Kidney (tissue), 14 donors: ENCODE data around the gene BHMT. TPM values are rescaled to one million over a fixed set of nuclear protein-coding genes. Genes with fewer than 3 reads are reported as not detected.

ENCODE experiments used
- DNase-seq, 5 donors: peaks; one replicate each; pipeline ENCODE4 v3.0.0-alpha.2; 2013 to 2020
- FAIRE-seq: peaks from 2 replicates; lab custom pipeline; 2012; peaks lifted over from hg19 to GRCh38; lab: Jason Lieb, UNC
- H3K27ac ChIP-seq, 2 donors: one replicate each; pipeline ENCODE4 v1.7.0; 2013; ENCODE audit warnings: low read depth in 2 of 2, low read length in 2 of 2, inconsistent platforms in 1 of 2
- H3K27me3 ChIP-seq: one replicate; pipeline ENCODE4 v1.7.1; 2013; ENCODE audit warnings: low read length, inconsistent platforms; ENCODE audit not compliant: control insufficient read depth, insufficient read depth
- H3K36me3 ChIP-seq, 3 donors: one replicate each; pipeline versions ENCODE4 v1.7.0 to v1.7.1; 2013; ENCODE audit warnings: low read length in 3 of 3, control low read depth in 1 of 3, inconsistent platforms in 1 of 3; ENCODE audit not compliant: insufficient read depth in 3 of 3, control insufficient read depth in 2 of 3
- H3K4me1 ChIP-seq, 3 donors: one replicate each; pipeline versions ENCODE4 v1.7.0 to v1.7.1; 2013; ENCODE audit warnings: low read length in 3 of 3, inconsistent platforms in 1 of 3, low read depth in 1 of 3; ENCODE audit not compliant: control insufficient read depth in 2 of 3, insufficient read depth in 2 of 3
- H3K4me3 ChIP-seq, 3 donors: one replicate each; pipeline versions ENCODE4 v1.7.0 to v1.8.1; 2013; ENCODE audit warnings: low read length in 3 of 3, control low read depth in 1 of 3, inconsistent platforms in 1 of 3
- H3K9ac ChIP-seq, 3 donors: one replicate each; pipeline versions ENCODE4 v1.7.0 to v1.7.1; 2013; ENCODE audit warnings: low read length in 3 of 3, control low read depth in 1 of 3, inconsistent platforms in 1 of 3
- H3K9me3 ChIP-seq, 3 donors: one replicate each; pipeline versions ENCODE4 v1.7.0 to v1.7.1; 2013; ENCODE audit warnings: low read length in 3 of 3, control low read depth in 1 of 3, inconsistent platforms in 1 of 3; ENCODE audit not compliant: control insufficient read depth in 2 of 3, insufficient read depth in 1 of 3
- CTCF ChIP-seq: IDR thresholded peaks from 3 replicates; pipeline ENCODE4 v1.5.1; 2012; ENCODE audit warnings: mild to moderate bottlenecking, moderate library complexity, borderline replicate concordance; ENCODE audit not compliant: insufficient read depth; ENCODE audit errors: extremely low read depth
- intact Hi-C: fragments of 100-400 bp; cut with DNase I; formaldehyde crosslinking; loops from one replicate; pipeline ENCODE4 v1.11.1; 2022
- polyA plus RNA-seq: library from polyadenylated mRNA; stranded (reverse); fragments of 350-450 nt; fragmentation: Illumina TruSeq; extraction: RNeasy Lipid Tissue Mini Kit (QIAGEN cat#74804); gene quantifications from one replicate; pipeline ENCODE4 v1.2.3, GENCODE V29; 2014; ENCODE audit warnings: low read depth, low replicate concordance; ENCODE audit not compliant: insufficient read depth
- total RNA-seq: library from RNA; stranded (reverse); fragmentation: NEBNext Ultra II Directional; extraction: Animal tissue kit (Norgen Biotek cat#: 25700); gene quantifications from one replicate; pipeline ENCODE4 v1.2.1, GENCODE V29; 2021
- donor health status: control.
- donor health status: control.
- donor health status: control.
- donor health status: control.
- donor health status: control.
- donor health status: DM: yes; HTN: yes; CAD: no.
- donor health status: Normal renal cell carcinoma (clear cell type).

The BHMT gene
- total and polyA plus RNA-seq, 2 donors from 2014 or later: 30.7 to 270 TPM

GRCh38 chr5:79080804-79081203, 30.8 kb upstream of the BHMT start:
- peaks cover 0 to 19% (median 2%) of the 10 kb centered on the region in 3 donors for H3K36me3 ChIP-seq
- intact Hi-C loops: no loop called here
- no peaks in the 10 kb centered on the region for H3K9me3 ChIP-seq
- H3K27ac ChIP-seq: no peak overlapping the region
- H3K4me1 ChIP-seq: peaks cover 0 to 13% (median 5%) of the 10 kb centered on the region in 3 donors
- H3K27me3 ChIP-seq: no peaks in the 10 kb centered on the region
- DNase-seq (no peak), FAIRE-seq (no peak)
- no peak overlapping the region for H3K9ac ChIP-seq
- H3K4me3 ChIP-seq: no peak overlapping the region
- TF ChIP-seq CTCF: no peak

- DNase-seq (no peak), FAIRE-seq (no peak)
- no peaks in the 10 kb centered on the region for H3K27me3 ChIP-seq
- TF ChIP-seq CTCF: no peak
- no peak overlapping the region for H3K4me3 ChIP-seq
- no peaks in the 10 kb centered on the region for H3K9me3 ChIP-seq
- H3K27ac ChIP-seq: no peak overlapping the region
- H3K36me3 ChIP-seq: peaks cover 0 to 26% (median 2%) of the 10 kb centered on the region in 3 donors
- no peak overlapping the region for H3K9ac ChIP-seq
- H3K4me1 ChIP-seq: peaks cover 0 to 13% (median 2%) of the 10 kb centered on the region in 3 donors
- intact Hi-C loops: no loop called here
Observed at GRCh38 chr5:79081779-79082178, 29.8 kb upstream of the BHMT start.

- no peak overlapping the region for H3K27ac ChIP-seq
- intact Hi-C loops: no loop called here
Observed at GRCh38 chr5:79086116-79086515, 25.5 kb upstream of the BHMT start.

More at GRCh38 chr5:79086116-79086515, 25.5 kb upstream of the BHMT start:
- no peak for TF ChIP-seq CTCF
- Histone ChIP-seq H3K36me3 (peaks cover 0 to 20% (median 4%) of the 10 kb centered on the region in 3 donors), H3K4me3 (no peak overlapping the region), H3K4me1 (no peaks in the 10 kb centered on the region), H3K9me3 (no peaks in the 10 kb centered on the region), H3K9ac (no peak overlapping the region), H3K27me3 (no peaks in the 10 kb centered on the region)
- DNase-seq: no peak
- FAIRE-seq: no peak
